H1 (cell line): ENCODE results near the gene S100A14. TPM values are rescaled to one million over a fixed set of nuclear protein-coding genes. Genes with fewer than 3 reads are reported as not detected.
A peak's percentile ranks its signal among the peaks of the same experiment; 100 is the strongest.

Experiments used
- CTCF ChIA-PET: fragments of 300-600 bp; sonication (Branson Sonifier 250); formaldehyde crosslinking; loops from one replicate; lab custom pipeline; 2021; ENCODE audit not compliant: partially characterized antibody; lab: Charles Lee
- POLR2A ChIA-PET: fragments of 300-600 bp; sonication (Branson Sonifier 250); formaldehyde crosslinking; loops from one replicate; lab custom pipeline; 2021; ENCODE audit warnings: inconsistent platforms; ENCODE audit not compliant: partially characterized antibody; lab: Charles Lee
- DNase-seq, 2 experiments: peaks; one replicate each; pipeline versions ENCODE4 v3.0.0 to v3.0.0-alpha.2; 2010 to 2022; ENCODE audit warnings: low spot score in 2 of 2, low read depth in 1 of 2, mixed read lengths in 1 of 2
- FAIRE-seq: peaks from 2 replicates; lab custom pipeline; 2011; peaks lifted over from hg19 to GRCh38; lab: Jason Lieb, UNC
- H2AFZ ChIP-seq: 2 replicates; pipeline ENCODE4 v1.8.1; 2012; ENCODE audit warnings: low read length, inconsistent platforms
- H2AK5ac ChIP-seq: 2 replicates; pipeline ENCODE4 v1.6.1; 2013; ENCODE audit warnings: low read depth, low read length
- H2BK120ac ChIP-seq: replicated peaks from 2 replicates; pipeline ENCODE3; 2013; ENCODE audit warnings: low read depth, low read length, inconsistent platforms
- H2BK12ac ChIP-seq: 2 replicates; pipeline ENCODE4 v1.6.1; 2013; ENCODE audit warnings: low read depth, low read length
- H2BK15ac ChIP-seq: 2 replicates; pipeline ENCODE4 v1.6.1; 2013; ENCODE audit warnings: low read length
- H2BK20ac ChIP-seq: 2 replicates; pipeline ENCODE4 v1.6.1; 2013; ENCODE audit warnings: low read length
- H2BK5ac ChIP-seq: 2 replicates; pipeline ENCODE4 v1.6.1; 2013; ENCODE audit warnings: low read depth, low read length
- H3K14ac ChIP-seq: 2 replicates; pipeline ENCODE4 v1.6.1; 2013; ENCODE audit warnings: inconsistent platforms; ENCODE audit not compliant: insufficient read length
- H3K18ac ChIP-seq: 2 replicates; pipeline ENCODE4 v1.6.1; 2013; ENCODE audit warnings: low read length; ENCODE audit errors: extremely low read depth
- H3K23ac ChIP-seq: 2 replicates; pipeline ENCODE4 v1.6.1; 2013; ENCODE audit warnings: inconsistent platforms; ENCODE audit not compliant: insufficient read length
- H3K23me2 ChIP-seq: 2 replicates; pipeline ENCODE4 v1.6.1; 2013; ENCODE audit warnings: low read depth, low read length
- H3K27ac ChIP-seq: 2 replicates; pipeline ENCODE4 v1.6.1; 2011; ENCODE audit warnings: low read depth, low read length, inconsistent platforms
- H3K27me3 ChIP-seq, 4 experiments: replicated peaks in 1 of 4; 1 replicate in 1 of 4; 2 replicates in 3 of 4; pipeline versions ENCODE4 v1.6.1 to v1.8.1; 2011 to 2013; ENCODE audit warnings: low read length in 3 of 4, mild to moderate bottlenecking in 3 of 4, inconsistent platforms in 2 of 4, mixed read lengths in 2 of 4, moderate library complexity in 1 of 4; ENCODE audit not compliant: control insufficient read depth in 3 of 4, insufficient read depth in 3 of 4; ENCODE audit errors: extremely low read depth in 1 of 4
- H3K36me3 ChIP-seq, 4 experiments: 2 replicates each; pipeline versions ENCODE4 v1.6.1 to v1.8.1; 2011 to 2013; ENCODE audit warnings: mild to moderate bottlenecking in 4 of 4, low read length in 3 of 4, moderate library complexity in 2 of 4, control low read depth in 1 of 4, inconsistent platforms in 1 of 4; ENCODE audit not compliant: insufficient read depth in 4 of 4, control insufficient read depth in 2 of 4
- H3K4ac ChIP-seq: replicated peaks from 2 replicates; pipeline ENCODE3; 2013; ENCODE audit warnings: low read length, low read depth, mixed read lengths, inconsistent platforms; ENCODE audit not compliant: insufficient read length
- H3K4me1 ChIP-seq, 4 experiments: replicated peaks in 1 of 4; 1 replicate in 1 of 4; 2 replicates in 3 of 4; pipeline versions ENCODE4 v1.6.1 to v1.8.1; 2011 to 2013; ENCODE audit warnings: low read length in 3 of 4, inconsistent platforms in 2 of 4, mixed read lengths in 1 of 4; ENCODE audit not compliant: insufficient read depth in 4 of 4, control insufficient read depth in 3 of 4
- H3K4me2 ChIP-seq, 2 experiments: 2 replicates each; pipeline versions ENCODE4 v1.6.1 to v1.8.1; 2011 to 2013; ENCODE audit warnings: low read depth in 2 of 2, low read length in 2 of 2, control low read depth in 1 of 2, inconsistent platforms in 1 of 2, mild to moderate bottlenecking in 1 of 2; ENCODE audit not compliant: insufficient read depth in 1 of 2
- H3K4me3 ChIP-seq, 4 experiments: fragments of 200-600, 300-600 bp in 1 of 4; sonication (generic), shearing (Covaris generic), sonication (Bioruptor Twin) in 1 of 4; 2 replicates each; pipeline versions ENCODE4 v1.5.1 to v1.8.1; 2011 to 2016; ENCODE audit warnings: low read length in 4 of 4, low read depth in 3 of 4, control low read depth in 2 of 4, inconsistent platforms in 2 of 4, mild to moderate bottlenecking in 2 of 4, mixed read lengths in 1 of 4, moderate library complexity in 1 of 4; ENCODE audit not compliant: insufficient read depth in 2 of 4; ENCODE audit errors: extremely low read depth in 1 of 4
- H3K56ac ChIP-seq: replicated peaks from 2 replicates; pipeline ENCODE3; 2013; ENCODE audit warnings: low read depth, mild to moderate bottlenecking, mixed read lengths, low read length, inconsistent platforms; ENCODE audit not compliant: insufficient read length
- H3K79me1 ChIP-seq: 2 replicates; pipeline ENCODE4 v1.6.1; 2013; ENCODE audit warnings: low read depth, low read length, control low read depth
- H3K79me2 ChIP-seq, 2 experiments: 2 replicates each; pipeline versions ENCODE4 v1.6.1 to v1.8.1; 2012 to 2013; ENCODE audit warnings: low read length in 2 of 2, mild to moderate bottlenecking in 2 of 2, inconsistent platforms in 1 of 2; ENCODE audit not compliant: insufficient read depth in 2 of 2, control insufficient read depth in 1 of 2
- H3K9ac ChIP-seq, 4 experiments: replicated peaks in 1 of 4; 1 replicate in 1 of 4; 2 replicates in 3 of 4; pipeline versions ENCODE4 v1.6.1 to v1.8.1; 2011 to 2013; ENCODE audit warnings: low read depth in 3 of 4, low read length in 3 of 4, control low read depth in 2 of 4, mild to moderate bottlenecking in 2 of 4, moderate library complexity in 2 of 4, inconsistent platforms in 1 of 4; ENCODE audit errors: extremely low read depth in 1 of 4
- H3K9me3 ChIP-seq, 2 experiments: 2 replicates each; pipeline versions ENCODE4 v1.6.1 to v1.8.1; 2012 to 2013; ENCODE audit warnings: mild to moderate bottlenecking in 2 of 2, moderate library complexity in 2 of 2, control low read depth in 1 of 2, inconsistent platforms in 1 of 2, low read depth in 1 of 2, low read length in 1 of 2, mixed read lengths in 1 of 2; ENCODE audit not compliant: insufficient read depth in 2 of 2
- H4K20me1 ChIP-seq, 2 experiments: replicated peaks in 1 of 2; 2 replicates each; pipeline versions ENCODE3 to v1.8.1; 2011 to 2013; ENCODE audit warnings: inconsistent platforms in 2 of 2, low read length in 2 of 2, mild to moderate bottlenecking in 1 of 2; ENCODE audit not compliant: insufficient read depth in 2 of 2, control insufficient read depth in 1 of 2
- H4K5ac ChIP-seq: 2 replicates; pipeline ENCODE4 v1.6.1; 2013; ENCODE audit warnings: low read length, low read depth, mixed read lengths, inconsistent platforms; ENCODE audit not compliant: insufficient read length
- H4K8ac ChIP-seq: 2 replicates; pipeline ENCODE4 v1.8.0; 2013; ENCODE audit warnings: mild to moderate bottlenecking, moderate library complexity, low read length, inconsistent platforms; ENCODE audit not compliant: insufficient read depth; ENCODE audit errors: extremely low read depth
- H4K91ac ChIP-seq: replicated peaks from 2 replicates; pipeline ENCODE3; 2013; ENCODE audit warnings: low read length, mixed read lengths, inconsistent platforms; ENCODE audit not compliant: insufficient read length
- BACH1 ChIP-seq: IDR thresholded peaks from 2 replicates; pipeline ENCODE4 v1.6.1; 2012; ENCODE audit warnings: low read length, improper control_type of control experiment
- BCL11A ChIP-seq, 2 experiments: IDR thresholded peaks; one replicate each; pipeline ENCODE4 v1.6.1; 2011; ENCODE audit warnings: low read depth in 2 of 2, low read length in 2 of 2, mild to moderate bottlenecking in 2 of 2
- CEBPB ChIP-seq: IDR thresholded peaks from 2 replicates; pipeline ENCODE4 v1.6.1; 2012; ENCODE audit warnings: low read depth, low read length
- GABPA ChIP-seq: IDR thresholded peaks from 2 replicates; pipeline ENCODE4 v1.6.1; 2011; ENCODE audit warnings: mild to moderate bottlenecking, low read length, moderate library complexity, borderline replicate concordance; ENCODE audit not compliant: insufficient read depth
- HDAC2 ChIP-seq, 2 experiments: fragments of 300-600 bp in 1 of 2; sonication (generic) in 1 of 2; IDR thresholded peaks; 2 replicates each; pipeline ENCODE4 v1.6.1; 2011 to 2012; ENCODE audit warnings: low read depth in 2 of 2, low read length in 2 of 2, mild to moderate bottlenecking in 2 of 2, moderate library complexity in 2 of 2, borderline replicate concordance in 1 of 2, inconsistent platforms in 1 of 2
- NRF1 ChIP-seq: IDR thresholded peaks from 2 replicates; pipeline ENCODE4 v1.6.1; 2011; ENCODE audit warnings: mild to moderate bottlenecking, low read depth, low read length, improper control_type of control experiment
- POU5F1 ChIP-seq: IDR thresholded peaks from 2 replicates; pipeline ENCODE4 v1.6.1; 2011; ENCODE audit warnings: low read depth, mild to moderate bottlenecking, low read length, moderate library complexity
- SIRT6 ChIP-seq: IDR thresholded peaks from one replicate; pipeline ENCODE4 v1.7.1; 2012; ENCODE audit warnings: low read length, inconsistent platforms
- SP1 ChIP-seq: IDR thresholded peaks from 2 replicates; pipeline ENCODE4 v1.6.1; 2011; ENCODE audit warnings: low read depth, low read length
- TAF1 ChIP-seq: IDR thresholded peaks from 2 replicates; pipeline ENCODE4 v1.6.1; 2011; ENCODE audit warnings: mild to moderate bottlenecking, low read depth, low read length
- YY1 ChIP-seq: IDR thresholded peaks from 2 replicates; pipeline ENCODE4 v1.6.1; 2011; ENCODE audit warnings: low read depth, mild to moderate bottlenecking, low read length
- WGBS, 2 experiments: shearing (Covaris generic) in 1 of 2; methylation state at CpG; one replicate each; pipeline versions ENCODE4 v1.1.6 to v1.1.7; 2013 to 2015; ENCODE audit warnings: low lambda C conversion rate in 2 of 2, mixed read lengths in 2 of 2, inconsistent platforms in 1 of 2, low coverage in 1 of 2, missing lambda C conversion rate in 1 of 2; ENCODE audit not compliant: insufficient replicate concordance in 2 of 2, insufficient coverage in 1 of 2, insufficient read length in 1 of 2; ENCODE audit errors: extremely low coverage in 1 of 2, missing lambda C conversion rate in 1 of 2; 5-methylcytosine and 5-hydroxymethylcytosine counted together
- polyA plus RNA-seq, 7 experiments: library from polyadenylated mRNA; depleted of rRNA in 3 of 7; stranded (reverse) in 5 of 7; unstranded in 2 of 7; fragments of >200 nt in 5 of 7; fragments of 200-250 nt in 2 of 7; gene quantifications; 1 replicate in 5 of 7; 2 replicates in 1 of 7; 4 replicates in 1 of 7; pipeline versions ENCODE4 v1.2.1 to v1.2.3, GENCODE V29; 2011 to 2013; ENCODE audit warnings: missing spikeins in 2 of 7, mixed read lengths in 2 of 7
- total RNA-seq: library from RNA; stranded (reverse); fragmentation: NEBNext Ultra II Directional; extraction: Animal tissue kit (Norgen Biotek cat#: 25700); gene quantifications from 2 replicates; pipeline ENCODE4 v1.2.1, GENCODE V29; 2021
- TF ChIP-seq, protein P1 (sequence below): IDR thresholded peaks from 2 replicates; pipeline ENCODE4 v1.6.1; 2011; ENCODE audit warnings: low read length, improper control_type of control experiment

The S100A14 gene
- total and polyA plus RNA-seq, 2 of the 8 experiments (the other 6 are each of a cell fraction or from before 2014, with no cell fraction given): 1.4 to 5.3 TPM

DNA sequence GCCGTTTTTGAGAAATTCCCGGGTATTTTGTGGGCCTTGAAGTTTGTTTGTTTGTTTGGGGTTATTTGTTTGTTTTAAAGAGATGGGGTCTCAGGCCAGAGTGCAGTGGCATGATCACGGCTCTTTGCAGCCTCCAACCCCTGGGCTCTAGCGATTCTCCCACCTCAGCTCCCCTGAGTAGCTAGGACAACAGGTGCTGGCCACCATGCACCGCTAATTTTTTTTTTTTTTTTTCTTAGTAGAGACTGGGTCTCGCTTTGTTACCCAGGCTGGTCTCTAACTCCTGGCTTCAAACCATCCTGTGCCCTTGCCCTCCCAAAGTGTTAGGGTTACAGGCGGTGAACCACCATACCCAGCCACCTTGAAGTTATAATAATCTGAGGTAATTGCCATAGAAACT is 19.7 kb upstream of the S100A14 start:
- Histone ChIP-seq H3K56ac (no peak overlapping the region), H3K36me3 (peaks cover 31 to 51% (median 43%) of the 10 kb centered on the region in 4 experiments), H3K27ac (no peak overlapping the region), H2BK20ac (no peak overlapping the region), H2BK5ac (no peak overlapping the region), H3K4me1 (peaks cover 0 to 5% (median 4%) of the 10 kb centered on the region in 4 experiments; a peak in 5 of 7 replicates), H3K4me3 (peak overlapping the region in 1 of 4 experiments; percentile 97; a peak in 1 of 8 replicates), H3K79me1 (no peaks in the 10 kb centered on the region), H3K27me3 (no peaks in the 10 kb centered on the region), H3K79me2 (peaks cover 0 to 43% of the 10 kb centered on the region in 2 experiments; a peak in 3 of 4 replicates), H4K8ac (no peak overlapping the region), H2BK12ac (no peak overlapping the region), H2BK120ac (no peak overlapping the region), H3K4me2 (peak overlapping the region in 1 of 2 experiments; percentile 33; a peak in 2 of 4 replicates), H2BK15ac (no peak overlapping the region), H4K5ac (no peak overlapping the region), H3K23me2 (no peaks in the 10 kb centered on the region; the same call in 1 of the 2 replicates), H3K23ac (no peak overlapping the region), H3K9me3 (no peaks in the 10 kb centered on the region), H3K4ac (no peak overlapping the region), H3K9ac (no peak overlapping the region), H2AK5ac (no peak overlapping the region), H4K91ac (no peak overlapping the region), H2AFZ (no peak overlapping the region), H3K14ac (no peak overlapping the region), H3K18ac (no peak overlapping the region), H4K20me1 (peaks cover 1 to 2% of the 10 kb centered on the region in 2 experiments)
- FAIRE-seq (no peak), DNase-seq (no peak)
- ChIA-PET CTCF (interaction anchor here (0.6 to 2.9 kb wide), 3 partner anchors 13 to 114 kb away, joined by 3 to 13 read pairs (median 7); no protein-coding TSS in a partner anchor), POLR2A (interaction anchor here (0.7 to 16.2 kb wide), 9 partner anchors 10 to 487 kb away, joined by 3 to 343 read pairs (median 30); partner anchors contain the start of genes ILF2, S100A14, S100A16 and S100A6)
- WGBS, 2 experiments: 89% methylated on average over 6 of the region's 7 CpGs; no CpG with 5 or more reads in 1 of the 2 experiments
- TF ChIP-seq, protein P1, sequence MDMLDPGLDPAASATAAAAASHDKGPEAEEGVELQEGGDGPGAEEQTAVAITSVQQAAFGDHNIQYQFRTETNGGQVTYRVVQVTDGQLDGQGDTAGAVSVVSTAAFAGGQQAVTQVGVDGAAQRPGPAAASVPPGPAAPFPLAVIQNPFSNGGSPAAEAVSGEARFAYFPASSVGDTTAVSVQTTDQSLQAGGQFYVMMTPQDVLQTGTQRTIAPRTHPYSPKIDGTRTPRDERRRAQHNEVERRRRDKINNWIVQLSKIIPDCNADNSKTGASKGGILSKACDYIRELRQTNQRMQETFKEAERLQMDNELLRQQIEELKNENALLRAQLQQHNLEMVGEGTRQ: no peak
- TF ChIP-seq NRF1: no peak
- TF ChIP-seq YY1: no peak
- no peak for TF ChIP-seq HDAC2 (IDR thresholded peaks at IDR 0.05; ENCODE audit: borderline replicate concordance in 1 of 2, low read depth in 2 of 2, low read length in 2 of 2)
- TF ChIP-seq POU5F1: no peak
- no peak for TF ChIP-seq BACH1
- TF ChIP-seq SP1: no peak
- TF ChIP-seq GABPA: no peak
- no peak for TF ChIP-seq CEBPB
- no peak for TF ChIP-seq BCL11A (IDR thresholded peaks at IDR 0.05; ENCODE audit: low read depth in 2 of 2, low read length in 2 of 2)
- no peak for TF ChIP-seq TAF1
- no peak for TF ChIP-seq SIRT6
